OCI-LY7 (cell line): ENCODE data around the gene PDHA1. TPM values are rescaled to one million over a fixed set of nuclear protein-coding genes. Genes with fewer than 3 reads are reported as not detected.

Source experiments
- BruUV-seq: library from RNA; stranded (reverse); fragments of 400-500 nt; replicated peaks from 2 replicates; lab custom pipeline; 2021; lab: Mats Ljungman, UMichigan
- CTCF ChIA-PET: fragments of 300-600 bp; sonication (Branson Sonifier 250); formaldehyde crosslinking; loops from one replicate; lab custom pipeline; 2022; ENCODE audit warnings: antibody characterized with exemption; ENCODE audit not compliant: unreplicated experiment; lab: Charles Lee
- POLR2A ChIA-PET: fragments of 300-600 bp; sonication (Branson Sonifier 250); formaldehyde crosslinking; loops from one replicate; lab custom pipeline; 2022; ENCODE audit warnings: antibody characterized with exemption; lab: Charles Lee
- DNase-seq: peaks from one replicate; pipeline ENCODE4 v3.0.0-alpha.2; 2015; ENCODE audit warnings: low spot score
- H2AFZ ChIP-seq: fragments of 200-600 bp; sonication (generic), shearing (Covaris generic); 2 replicates; pipeline ENCODE4 v1.6.1; 2014; ENCODE audit warnings: mild to moderate bottlenecking, antibody characterized with exemption, low read length, moderate library complexity
- H3K27ac ChIP-seq: fragments of 200-600 bp; sonication (generic); 2 replicates; pipeline ENCODE4 v1.5.1; 2014; ENCODE audit warnings: mixed run types, low read depth, mild to moderate bottlenecking, moderate library complexity, low read length, inconsistent platforms; ENCODE audit not compliant: poor library complexity, severe bottlenecking
- H3K36me3 ChIP-seq: fragments of 200-600 bp; sonication (generic); 2 replicates; pipeline ENCODE4 v1.6.1; 2014; ENCODE audit warnings: mild to moderate bottlenecking, antibody characterized with exemption, low read length, moderate library complexity, mixed read lengths; ENCODE audit not compliant: insufficient read depth
- H3K4me1 ChIP-seq: fragments of 200-600 bp; sonication (generic); 2 replicates; pipeline ENCODE4 v1.5.1; 2014; ENCODE audit warnings: mild to moderate bottlenecking, low read length; ENCODE audit not compliant: insufficient read depth, poor library complexity, severe bottlenecking
- H3K4me2 ChIP-seq: fragments of 200-600 bp; sonication (generic); 2 replicates; pipeline ENCODE4 v1.6.1; 2014; ENCODE audit warnings: mild to moderate bottlenecking, low read length
- H3K4me3 ChIP-seq: fragments of 200-600 bp; sonication (generic); 2 replicates; pipeline ENCODE4 v1.5.1; 2014; ENCODE audit warnings: mild to moderate bottlenecking, low read depth, low read length; ENCODE audit not compliant: poor library complexity, severe bottlenecking
- H3K79me2 ChIP-seq: fragments of 200-600 bp; sonication (generic); 2 replicates; pipeline ENCODE4 v1.6.1; 2016; ENCODE audit warnings: low read depth, mild to moderate bottlenecking, low read length, moderate library complexity, mixed read lengths; ENCODE audit not compliant: insufficient read depth
- H3K9me2 ChIP-seq: fragments of 200-600 bp; sonication (generic); 2 replicates; pipeline ENCODE4 v1.6.1; 2016; ENCODE audit warnings: mild to moderate bottlenecking, low read length, mixed read lengths; ENCODE audit not compliant: insufficient read depth
- H3K9me3 ChIP-seq: fragments of 200-600 bp; sonication (generic); 2 replicates; pipeline ENCODE4 v1.6.1; 2014; ENCODE audit warnings: mild to moderate bottlenecking, mixed run types, low read length, mixed read lengths
- H4K20me1 ChIP-seq: fragments of 200-600 bp; sonication (generic); 2 replicates; pipeline ENCODE4 v1.6.1; 2014; ENCODE audit warnings: mild to moderate bottlenecking, antibody characterized with exemption, low read length, moderate library complexity, mixed read lengths; ENCODE audit not compliant: insufficient read depth
- CTCF ChIP-seq: fragments of 200-600 bp; sonication (generic); conservative IDR thresholded peaks from 2 replicates; pipeline ENCODE4 v1.5.1; 2014; ENCODE audit warnings: mild to moderate bottlenecking, antibody characterized with exemption, low read length, moderate library complexity, mixed read lengths
- EZH2phosphoT487 ChIP-seq: fragments of 200-600 bp; sonication (generic); IDR thresholded peaks from 2 replicates; pipeline ENCODE4 v1.6.1; 2018; ENCODE audit warnings: low read depth, borderline replicate concordance, mild to moderate bottlenecking, mixed run types, antibody characterized with exemption, low read length, moderate library complexity, mixed read lengths
- intact Hi-C: fragments of 100-400 bp; cut with micrococcal nuclease; formaldehyde crosslinking; loops from one replicate; pipeline ENCODE4 v1.10.0; 2022; ENCODE audit not compliant: unreplicated experiment
- total RNA-seq, 2 experiments: library from RNA; depleted of rRNA in 1 of 2; stranded (reverse); fragments of >200 nt in 1 of 2; shearing (Covaris generic) in 1 of 2; gene quantifications; 2 replicates each; pipeline ENCODE4 v1.2.3, GENCODE V29; 2014 to 2022

PDHA1 gene
- total RNA-seq, 2 experiments from 2014 or later = 210 to 249 TPM

DNA sequence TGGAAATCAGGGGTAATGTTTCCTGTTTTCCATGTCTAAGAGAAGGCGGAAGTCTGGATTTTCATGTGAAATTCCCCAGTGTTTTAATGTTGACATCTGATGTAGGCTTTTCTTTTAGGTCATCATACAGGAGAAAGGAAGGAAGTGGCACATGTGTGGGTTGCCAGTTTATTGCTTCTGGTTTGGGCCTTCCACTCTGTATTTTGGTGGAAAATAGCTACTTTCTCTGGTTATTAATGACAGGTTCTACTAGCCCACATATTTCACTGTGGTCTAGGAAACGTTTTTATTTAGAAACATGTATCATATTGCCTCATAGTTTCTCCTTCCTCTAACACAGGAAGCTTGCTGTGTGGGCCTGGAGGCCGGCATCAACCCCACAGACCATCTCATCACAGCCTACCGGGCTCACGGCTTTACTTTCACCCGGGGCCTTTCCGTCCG is 7.2 kb downstream of the PDHA1 start:
- Histone ChIP-seq H3K36me3 (peaks cover 80% of the 10 kb centered on the region), H3K9me3 (no peaks in the 10 kb centered on the region), H4K20me1 (0 out of 2 replicates have a peak, but pooled peaks cover under 1% of the 10 kb centered on the region), H3K79me2 (peaks cover 33% of the 10 kb centered on the region), H3K4me3 (no peak overlapping the region), H3K4me2 (no peak overlapping the region), H3K27ac (no peak overlapping the region), H3K4me1 (peaks cover 5% of the 10 kb centered on the region), H2AFZ (no peak overlapping the region), H3K9me2 (no peaks in the 10 kb centered on the region)
- ChIA-PET CTCF (no interaction called here), POLR2A (no interaction called here)
- no peak for DNase-seq
- TF ChIP-seq CTCF = no peak
- no peak for TF ChIP-seq EZH2phosphoT487
- BruUV-seq = no TSS peak
- intact Hi-C loops = no loop called here

DNA sequence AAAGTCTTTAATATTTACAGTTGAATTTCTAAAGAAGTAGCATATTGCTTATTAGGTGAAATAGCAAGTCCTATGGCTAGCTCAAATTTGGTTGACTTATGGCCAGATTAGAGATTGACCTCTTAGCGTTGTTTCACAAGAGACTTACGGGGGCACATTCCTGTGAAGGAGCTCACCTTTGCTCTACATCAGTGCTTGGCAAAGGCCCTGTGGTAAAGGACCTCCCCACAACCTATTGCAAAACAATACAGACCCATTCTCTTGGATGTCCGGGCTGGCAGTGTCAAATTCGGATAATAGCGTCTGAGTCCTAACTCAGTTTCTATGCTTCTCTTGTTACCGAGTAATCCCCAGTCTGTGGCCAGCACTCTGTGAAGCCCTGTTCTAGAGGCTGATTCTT is 10.9 kb downstream of the PDHA1 start:
- H3K4me3 ChIP-seq = no peak overlapping the region
- intact Hi-C loops = no loop called here
- H3K79me2 ChIP-seq = peaks cover under 1% of the 10 kb centered on the region; the same call in 1 of the 2 replicates
- H4K20me1 ChIP-seq = no peaks in the 10 kb centered on the region
- CTCF ChIA-PET = no interaction called here
- no peak for DNase-seq
- H3K4me1 ChIP-seq = no peaks in the 10 kb centered on the region
- H3K9me2 ChIP-seq = no peaks in the 10 kb centered on the region
- H3K36me3 ChIP-seq = peaks cover 95% of the 10 kb centered on the region
- no peak for TF ChIP-seq CTCF
- TF ChIP-seq EZH2phosphoT487 = no peak
- POLR2A ChIA-PET = no interaction called here
- no TSS peak for BruUV-seq
- H3K27ac ChIP-seq = no peak overlapping the region
- H3K4me2 ChIP-seq = no peak overlapping the region
- no peaks in the 10 kb centered on the region for H3K9me3 ChIP-seq
- no peak overlapping the region for H2AFZ ChIP-seq

GRCh38 chrX:19358521-19358920 is 14.8 kb downstream of the PDHA1 start:
- H3K4me1 ChIP-seq = no peaks in the 10 kb centered on the region
- no peak for TF ChIP-seq EZH2phosphoT487
- TF ChIP-seq CTCF = no peak
- DNase-seq = no peak
- CTCF ChIA-PET = no interaction called here
- BruUV-seq = no TSS peak
- H3K36me3 ChIP-seq = peaks cover 96% of the 10 kb centered on the region
- intact Hi-C loops = no loop called here
- POLR2A ChIA-PET = no interaction called here
- no peaks in the 10 kb centered on the region for H3K9me3 ChIP-seq
- no peak overlapping the region for H2AFZ ChIP-seq
- H4K20me1 ChIP-seq = no peaks in the 10 kb centered on the region
- no peaks in the 10 kb centered on the region for H3K79me2 ChIP-seq
- H3K4me2 ChIP-seq = no peak overlapping the region
- no peak overlapping the region for H3K27ac ChIP-seq
- H3K4me3 ChIP-seq = no peak overlapping the region
- no peaks in the 10 kb centered on the region for H3K9me2 ChIP-seq
